ENCODE measurements around the gene RMI2. TPM values are rescaled to one million over a fixed set of nuclear protein-coding genes. Genes with fewer than 3 reads are reported as not detected.
A peak's percentile ranks its signal among the peaks of the same experiment; 100 is the strongest.

Gene RMI2
- total RNA-seq, 1 donor from 2014 or later: 41.9 TPM

- H3K27ac Mint-ChIP-seq (ENCODE audit: unreplicated experiment): peak overlapping the region; percentile 69
Observed at GRCh38 chr16:11349599-11350276, 4.5 kb downstream of the RMI2 start.

DNA sequence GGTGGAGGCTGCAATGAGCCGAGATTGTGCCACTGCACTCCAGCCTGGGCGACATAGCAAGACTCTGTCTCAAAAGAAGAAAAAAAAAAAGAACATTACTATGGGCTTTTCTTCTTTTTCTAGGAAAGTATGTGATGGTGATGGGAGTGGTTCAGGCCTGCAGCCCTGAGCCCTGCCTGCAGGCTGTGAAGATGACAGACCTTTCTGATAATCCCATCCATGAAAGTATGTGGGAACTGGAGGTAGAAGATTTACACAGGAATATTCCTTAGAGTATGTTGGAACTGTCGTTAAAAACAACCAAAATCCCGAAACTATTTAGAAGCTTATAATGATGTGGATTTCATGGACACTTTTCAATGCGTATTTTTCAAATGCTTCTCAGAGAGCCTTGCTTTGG lies 5.3 kb downstream of the RMI2 start:
- no peak overlapping the region for H3K4me3 Mint-ChIP-seq
- DNase-seq (ENCODE audit: low read depth, low spot score): no peak
- H3K9me3 Mint-ChIP-seq: no peaks in the 10 kb centered on the region
- H3K27ac Mint-ChIP-seq (ENCODE audit: unreplicated experiment): no peak overlapping the region
- H3K27me3 Mint-ChIP-seq (ENCODE audit: low read depth): no peaks in the 10 kb centered on the region
- peaks cover 7% of the 10 kb centered on the region for H3K36me3 Mint-ChIP-seq (ENCODE audit: low read depth)
- H3K4me1 Mint-ChIP-seq: peaks cover 32% of the 10 kb centered on the region
- TF ChIP-seq CTCF (conservative IDR thresholded peaks at IDR 0.05): no peak

More at GRCh38 chr16:11349599-11350276, 4.5 kb downstream of the RMI2 start:
- H3K4me1 Mint-ChIP-seq: peaks cover 37% of the 10 kb centered on the region
- no peak for DNase-seq (ENCODE audit: low read depth, low spot score)
- no peaks in the 10 kb centered on the region for H3K9me3 Mint-ChIP-seq
- TF ChIP-seq CTCF (conservative IDR thresholded peaks at IDR 0.05): no peak
- no peaks in the 10 kb centered on the region for H3K27me3 Mint-ChIP-seq (ENCODE audit: low read depth)
- peaks cover 7% of the 10 kb centered on the region for H3K36me3 Mint-ChIP-seq (ENCODE audit: low read depth)
- peak overlapping the region; percentile 68 for H3K4me3 Mint-ChIP-seq

DNA sequence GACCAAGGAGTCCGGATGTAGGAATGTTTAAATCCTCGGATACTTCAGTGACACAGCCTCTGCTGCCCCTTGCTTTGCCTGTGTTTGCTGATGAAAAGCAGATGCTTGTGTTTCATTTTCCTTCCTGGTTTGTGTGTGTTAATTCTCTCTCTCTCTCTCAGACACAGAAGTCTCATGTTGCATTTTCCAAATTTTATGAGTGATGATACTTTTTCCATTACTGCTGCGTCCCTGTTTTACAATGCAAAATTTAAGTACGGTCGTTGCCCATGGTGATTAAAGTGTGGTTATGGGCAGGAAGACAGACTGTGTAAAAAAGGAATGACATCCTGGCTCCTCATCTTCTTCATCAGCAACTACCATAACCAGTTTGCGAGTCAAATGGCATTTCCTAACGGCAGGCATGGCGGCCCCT lies 5.7 kb downstream of the RMI2 start:
- H3K4me3 Mint-ChIP-seq: no peak overlapping the region
- no peak for DNase-seq (ENCODE audit: low read depth, low spot score)
- peaks cover 35% of the 10 kb centered on the region for H3K4me1 Mint-ChIP-seq
- peaks cover 7% of the 10 kb centered on the region for H3K36me3 Mint-ChIP-seq (ENCODE audit: low read depth)
- H3K27ac Mint-ChIP-seq (ENCODE audit: unreplicated experiment): no peak overlapping the region
- TF ChIP-seq CTCF (conservative IDR thresholded peaks at IDR 0.05): no peak
- no peaks in the 10 kb centered on the region for H3K9me3 Mint-ChIP-seq
- no peaks in the 10 kb centered on the region for H3K27me3 Mint-ChIP-seq (ENCODE audit: low read depth)

- DNase-seq (ENCODE audit: low read depth, low spot score): no peak
- TF ChIP-seq CTCF (conservative IDR thresholded peaks at IDR 0.05): no peak
- peaks cover 32% of the 10 kb centered on the region for H3K4me1 Mint-ChIP-seq
- H3K36me3 Mint-ChIP-seq (ENCODE audit: low read depth): peaks cover 7% of the 10 kb centered on the region
- H3K9me3 Mint-ChIP-seq: no peaks in the 10 kb centered on the region
- no peak overlapping the region for H3K27ac Mint-ChIP-seq (ENCODE audit: unreplicated experiment)
- H3K4me3 Mint-ChIP-seq: no peak overlapping the region
- H3K27me3 Mint-ChIP-seq (ENCODE audit: low read depth): no peaks in the 10 kb centered on the region
Observed at GRCh38 chr16:11353158-11353557, 7.9 kb downstream of the RMI2 start.

GRCh38 chr16:11354407-11354732 lies 9.1 kb downstream of the RMI2 start:
- Mint-ChIP-seq H3K9me3 (no peaks in the 10 kb centered on the region), H3K27me3 (ENCODE audit: low read depth) (no peaks in the 10 kb centered on the region), H3K4me3 (no peak overlapping the region), H3K4me1 (peaks cover 20% of the 10 kb centered on the region), H3K36me3 (ENCODE audit: low read depth) (peaks cover 7% of the 10 kb centered on the region), H3K27ac (ENCODE audit: unreplicated experiment) (no peak overlapping the region)
- DNase-seq (ENCODE audit: low read depth, low spot score): no peak
- TF ChIP-seq CTCF (conservative IDR thresholded peaks at IDR 0.05): no peak
